Spleen (tissue), 11 donors: ENCODE measurements around the gene RLN2. TPM values are rescaled to one million over a fixed set of nuclear protein-coding genes. Genes with fewer than 3 reads are reported as not detected.
"Not testable (repeated sequence)": the region's sequence is repeated elsewhere in the genome, so short reads cannot be mapped to it uniquely, and the experiment has no call there.

Experiments
- DNase-seq: peaks from one replicate; pipeline ENCODE4 v3.0.0-alpha.2; 2020
- H3K27ac ChIP-seq, 8 donors: fragments of 200-600 bp; sonication (generic) in 7 of 8; 1 replicate in 4 of 8; 2 replicates in 4 of 8; pipeline versions ENCODE4 v1.5.0 to v1.8.0; 2016 to 2021; ENCODE audit warnings: inconsistent platforms in 4 of 8, mild to moderate bottlenecking in 4 of 8, moderate library complexity in 1 of 8
- H3K27me3 ChIP-seq, 7 donors: fragments of 200-600 bp; sonication (generic) in 6 of 7; replicated peaks in 1 of 7; 1 replicate in 4 of 7; 2 replicates in 3 of 7; pipeline versions ENCODE4 v1.5.0 to v1.8.0; 2016 to 2021; ENCODE audit warnings: inconsistent platforms in 3 of 7, mild to moderate bottlenecking in 1 of 7
- H3K36me3 ChIP-seq, 6 donors: fragments of 200-600 bp; sonication (generic) in 5 of 6; 1 replicate in 4 of 6; 2 replicates in 2 of 6; pipeline versions ENCODE4 v1.5.0 to v1.8.0; 2016 to 2021; ENCODE audit warnings: inconsistent platforms in 2 of 6
- H3K4me1 ChIP-seq, 6 donors: fragments of 200-600 bp; sonication (generic) in 5 of 6; 1 replicate in 3 of 6; 2 replicates in 3 of 6; pipeline versions ENCODE4 v1.5.0 to v1.8.0; 2016 to 2021; ENCODE audit warnings: inconsistent platforms in 3 of 6
- H3K4me3 ChIP-seq, 8 donors: fragments of 200-600 bp; sonication (generic) in 7 of 8; 1 replicate in 4 of 8; 2 replicates in 4 of 8; pipeline versions ENCODE4 v1.5.0 to v1.8.0; 2016 to 2021; ENCODE audit warnings: inconsistent platforms in 4 of 8, mild to moderate bottlenecking in 4 of 8, moderate library complexity in 2 of 8
- H3K9me3 ChIP-seq, 8 donors: fragments of 200-600 bp; sonication (generic) in 7 of 8; 1 replicate in 4 of 8; 2 replicates in 4 of 8; pipeline versions ENCODE4 v1.5.0 to v1.8.0; 2016 to 2021; ENCODE audit warnings: inconsistent platforms in 4 of 8
- CTCF ChIP-seq, 11 experiments: fragments of 200-600 bp in 7 of 11; fragments of 450-650 bp in 4 of 11; sonication (generic) in 4 of 11; IDR thresholded peaks in 8 of 11; conservative IDR thresholded peaks in 3 of 11; 1 replicate in 7 of 11; 2 replicates in 4 of 11; pipeline versions ENCODE4 v1.4.0 to v1.8.0; 2016 to 2021; ENCODE audit warnings: antibody characterized with exemption in 11 of 11, inconsistent platforms in 4 of 11, mild to moderate bottlenecking in 1 of 11
- POLR2A ChIP-seq, 3 donors: fragments of 450-650 bp; IDR thresholded peaks; one replicate each; pipeline ENCODE4 v1.5.1; 2017; ENCODE audit warnings: antibody characterized with exemption in 3 of 3, mild to moderate bottlenecking in 1 of 3
- POLR2AphosphoS5 ChIP-seq, 3 donors: sonication (generic); formaldehyde crosslinking; IDR thresholded peaks; one replicate each; pipeline ENCODE4 v1.5.1; 2017; ENCODE audit warnings: antibody characterized with exemption in 3 of 3
- WGBS, 5 donors: extraction: QIAGEN DNeasy Blood & Tissue Kit in 3 of 5; methylation state at CpG; one replicate each; pipeline versions ENCODE4 v1.1.5 to v1.1.7; 2013 to 2018; 5-methylcytosine and 5-hydroxymethylcytosine counted together
- intact Hi-C: fragments of 100-400 bp; cut with DNase I; formaldehyde crosslinking; loops from one replicate; pipeline ENCODE4 v1.15.0; 2023; ENCODE audit warnings: low total_unique reads
- polyA plus RNA-seq, 3 donors: library from polyadenylated mRNA; stranded (reverse); fragments of 200-250 nt; gene quantifications; one replicate each; pipeline ENCODE4 v1.2.1, GENCODE V29; 2013
- total RNA-seq, 7 donors: library from RNA; depleted of rRNA in 3 of 7; stranded (reverse); fragments of >200 nt in 3 of 7; fragmentation: NEBNext Ultra II Directional in 4 of 7; extraction: Animal tissue kit (Norgen Biotek cat#: 25700) in 4 of 7; gene quantifications; one replicate each; pipeline versions ENCODE4 v1.1.0 to v1.2.1, GENCODE V29; 2016 to 2021
- donor health status: healthy with polysubstance abuse.
- donor health status: DM: no; HTN: no; CAD: no; lungs with moderate emphysema.
- donor health status: DM: no; HTN: no; CAD: no.
- donor health status: Bipolar disorder and iron deficiency.
- donor health status: healthy.
- donor health status: DM: no; HTN: no; CAD: no.
- donor health status: DM: yes; HTN: yes; CAD: no.

The RLN2 gene
- total and polyA plus RNA-seq, 10 donors, result 0.43 to 2.5 (median 1.0) TPM; not detected in 4

GRCh38 chr9:5336688-5337087 is 32.2 kb upstream of the RLN2 start:
- TF ChIP-seq CTCF (IDR thresholded peaks at IDR 0.05 in 8 of 11, conservative IDR thresholded peaks at IDR 0.05 in 3 of 11) (no peak), POLR2A (IDR thresholded peaks at IDR 0.05) (no peak), POLR2AphosphoS5 (IDR thresholded peaks at IDR 0.05) (no peak)
- H3K27me3 ChIP-seq, result no peaks in the 10 kb centered on the region
- H3K36me3 ChIP-seq, result no peaks in the 10 kb centered on the region
- H3K27ac ChIP-seq, result peak overlapping the region in 2 of 8 donors; percentile 20 to 48
- 20 to 41% (median 34%) methylated on average over 4 of the region's 4 CpGs for WGBS, 5 donors
- intact Hi-C loops, result no loop called here
- H3K9me3 ChIP-seq, result no peaks in the 10 kb centered on the region
- H3K4me1 ChIP-seq, result peaks cover 2 to 22% (median 8%) of the 10 kb centered on the region in 6 donors
- H3K4me3 ChIP-seq, result no peak overlapping the region
- no peak for DNase-seq

- H3K4me1 ChIP-seq, H3K9me3 ChIP-seq, H3K4me3 ChIP-seq, H3K27ac ChIP-seq, H3K36me3 ChIP-seq, H3K27me3 ChIP-seq, DNase-seq, intact Hi-C loops: not testable (repeated sequence)
- 87 to 97% (median 90%) methylated on average over 3 of the region's 3 CpGs for WGBS, 5 donors
Observed at GRCh38 chr9:5331276-5331675, 26.8 kb upstream of the RLN2 start.

- no peaks in the 10 kb centered on the region for H3K36me3 ChIP-seq
- H3K27me3 ChIP-seq, result no peaks in the 10 kb centered on the region
- H3K4me3 ChIP-seq, result no peak overlapping the region
- DNase-seq, result no peak
- TF ChIP-seq POLR2AphosphoS5 (IDR thresholded peaks at IDR 0.05) (no peak), CTCF (IDR thresholded peaks at IDR 0.05 in 8 of 11, conservative IDR thresholded peaks at IDR 0.05 in 3 of 11) (no peak), POLR2A (IDR thresholded peaks at IDR 0.05) (no peak)
- peaks cover 0 to 7% (median 0%) of the 10 kb centered on the region in 8 donors for H3K9me3 ChIP-seq
- H3K4me1 ChIP-seq, result no peaks in the 10 kb centered on the region
- H3K27ac ChIP-seq, result no peak overlapping the region
- WGBS, 5 donors, result 60 to 90% (median 79%) methylated on average over 8 to 10 of the region's 10 CpGs
- intact Hi-C loops, result no loop called here
Observed at GRCh38 chr9:5326893-5327548, 22.5 kb upstream of the RLN2 start.

GRCh38 chr9:5326187-5326586 is 21.7 kb upstream of the RLN2 start:
- no peaks in the 10 kb centered on the region for H3K27me3 ChIP-seq
- TF ChIP-seq CTCF (IDR thresholded peaks at IDR 0.05 in 8 of 11, conservative IDR thresholded peaks at IDR 0.05 in 3 of 11) (no peak), POLR2AphosphoS5 (IDR thresholded peaks at IDR 0.05) (no peak), POLR2A (IDR thresholded peaks at IDR 0.05) (no peak)
- intact Hi-C loops, result no loop called here
- DNase-seq, result no peak
- H3K27ac ChIP-seq, result no peak overlapping the region
- H3K4me1 ChIP-seq, result no peaks in the 10 kb centered on the region
- no peaks in the 10 kb centered on the region for H3K36me3 ChIP-seq
- no peak overlapping the region for H3K4me3 ChIP-seq
- H3K9me3 ChIP-seq, result peaks cover 0 to 4% (median 0%) of the 10 kb centered on the region in 8 donors

- H3K4me3 ChIP-seq, H3K27ac ChIP-seq, intact Hi-C loops, DNase-seq, H3K4me1 ChIP-seq, H3K9me3 ChIP-seq, H3K27me3 ChIP-seq, H3K36me3 ChIP-seq: not testable (repeated sequence)
- WGBS, 5 donors, result 61 to 92% (median 65%) methylated on average over 1 of the region's 1 CpG
Observed at GRCh38 chr9:5321601-5322000, 17.1 kb upstream of the RLN2 start.
